OCI-LY1 (cell line): ENCODE measurements around the gene XRCC6.

ENCODE experiments used
- H2AFZ ChIP-seq: fragments of 200-600 bp; sonication (generic), shearing (Covaris generic); 2 replicates; pipeline ENCODE4 v1.6.0; 2014; ENCODE audit warnings: antibody characterized with exemption, mild to moderate bottlenecking, low read length
- H3F3A ChIP-seq: fragments of 200-600 bp; sonication (generic), shearing (Covaris generic); 2 replicates; pipeline ENCODE4 v1.6.0; 2014; ENCODE audit warnings: mild to moderate bottlenecking, antibody characterized with exemption, low read length, moderate library complexity; ENCODE audit not compliant: insufficient read depth
- H3K27ac ChIP-seq: fragments of 200-600 bp; sonication (generic); 2 replicates; pipeline ENCODE4 v1.5.1; 2014; ENCODE audit warnings: low read length, mixed run types, mild to moderate bottlenecking, low read depth; ENCODE audit not compliant: poor library complexity, severe bottlenecking
- H3K27me3 ChIP-seq: fragments of 200-600 bp; sonication (generic); 2 replicates; pipeline ENCODE4 v1.6.0; 2014; ENCODE audit warnings: antibody characterized with exemption, mild to moderate bottlenecking, low read length, moderate library complexity; ENCODE audit not compliant: insufficient read depth
- H3K36me3 ChIP-seq: fragments of 200-600 bp; sonication (generic); 2 replicates; pipeline ENCODE4 v1.6.1; 2014; ENCODE audit warnings: mild to moderate bottlenecking, antibody characterized with exemption, low read length, moderate library complexity, mixed read lengths; ENCODE audit not compliant: insufficient read depth
- H3K4me1 ChIP-seq: fragments of 200-600 bp; sonication (generic); 2 replicates; pipeline ENCODE4 v1.5.1; 2014; ENCODE audit warnings: mild to moderate bottlenecking, low read length, moderate library complexity; ENCODE audit not compliant: insufficient read depth, severe bottlenecking
- H3K4me2 ChIP-seq: fragments of 200-600 bp; sonication (generic), shearing (Covaris generic); 2 replicates; pipeline ENCODE4 v1.6.1; 2014; ENCODE audit warnings: low read length
- H3K4me3 ChIP-seq: fragments of 200-600 bp; sonication (generic); 2 replicates; pipeline ENCODE4 v1.5.1; 2014; ENCODE audit warnings: low read length, low read depth, mild to moderate bottlenecking, mixed read lengths; ENCODE audit not compliant: poor library complexity, severe bottlenecking
- H3K79me2 ChIP-seq: fragments of 200-600 bp; shearing (Covaris generic); 2 replicates; pipeline ENCODE4 v1.6.1; 2016; ENCODE audit warnings: mixed run types, low read length, mixed read lengths; ENCODE audit not compliant: insufficient read depth
- H3K9ac ChIP-seq: fragments of 200-600 bp; sonication (generic), shearing (Covaris generic); 2 replicates; pipeline ENCODE4 v1.6.1; 2014; ENCODE audit warnings: mild to moderate bottlenecking, low read length, mixed read lengths
- H3K9me2 ChIP-seq: fragments of 200-600 bp; sonication (generic), shearing (Covaris generic); 2 replicates; pipeline ENCODE4 v1.6.1; 2014; ENCODE audit warnings: low read depth, mild to moderate bottlenecking, low read length, mixed read lengths
- H3K9me3 ChIP-seq: fragments of 200-600 bp; shearing (Covaris generic); 2 replicates; pipeline ENCODE4 v1.6.1; 2014; ENCODE audit warnings: low read length, mixed read lengths
- H4K20me1 ChIP-seq: fragments of 200-600 bp; sonication (generic), shearing (Covaris generic); 2 replicates; pipeline ENCODE4 v1.6.0; 2016; ENCODE audit warnings: mild to moderate bottlenecking, low read length; ENCODE audit not compliant: insufficient read depth
- EZH2 ChIP-seq: fragments of 200-600 bp; sonication (generic), shearing (Covaris generic); IDR thresholded peaks from 2 replicates; pipeline ENCODE4 v1.8.0; 2017; ENCODE audit warnings: borderline replicate concordance, mixed run types, mild to moderate bottlenecking, antibody characterized with exemption, low read length, moderate library complexity, mixed read lengths
- TF ChIP-seq, protein P1 (sequence below): fragments of 200-600 bp; sonication (generic), shearing (Covaris generic); IDR thresholded peaks from 2 replicates; pipeline ENCODE4 v1.5.1; 2017; ENCODE audit warnings: mild to moderate bottlenecking, antibody characterized with exemption, low read length, moderate library complexity, mixed read lengths

The XRCC6 gene

DNA sequence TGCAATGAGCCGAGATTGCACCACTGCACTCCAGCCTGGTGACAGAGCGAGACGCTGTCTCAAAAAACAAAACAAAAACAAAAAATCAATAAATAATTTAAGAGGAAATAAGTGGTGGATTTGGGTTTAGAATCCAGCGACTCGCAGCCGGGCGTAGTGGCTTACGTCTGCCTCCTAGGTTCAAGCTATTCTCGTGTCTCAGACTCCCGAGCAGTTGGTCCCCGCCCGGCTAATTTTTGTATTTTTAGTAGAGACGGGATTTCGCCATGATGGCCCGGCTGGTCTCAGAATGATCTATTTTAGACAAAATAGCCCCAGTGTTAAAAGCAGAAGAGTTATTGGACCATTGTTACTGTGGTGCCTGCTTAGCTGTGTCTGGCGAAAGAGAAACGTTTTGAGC is 37.8 kb downstream of the XRCC6 start:
- H3K9ac ChIP-seq = no peak overlapping the region
- H3K27me3 ChIP-seq = no peaks in the 10 kb centered on the region
- no peaks in the 10 kb centered on the region for H3K9me3 ChIP-seq
- no peaks in the 10 kb centered on the region for H4K20me1 ChIP-seq
- H3K27ac ChIP-seq = no peak overlapping the region
- TF ChIP-seq, protein P1, sequence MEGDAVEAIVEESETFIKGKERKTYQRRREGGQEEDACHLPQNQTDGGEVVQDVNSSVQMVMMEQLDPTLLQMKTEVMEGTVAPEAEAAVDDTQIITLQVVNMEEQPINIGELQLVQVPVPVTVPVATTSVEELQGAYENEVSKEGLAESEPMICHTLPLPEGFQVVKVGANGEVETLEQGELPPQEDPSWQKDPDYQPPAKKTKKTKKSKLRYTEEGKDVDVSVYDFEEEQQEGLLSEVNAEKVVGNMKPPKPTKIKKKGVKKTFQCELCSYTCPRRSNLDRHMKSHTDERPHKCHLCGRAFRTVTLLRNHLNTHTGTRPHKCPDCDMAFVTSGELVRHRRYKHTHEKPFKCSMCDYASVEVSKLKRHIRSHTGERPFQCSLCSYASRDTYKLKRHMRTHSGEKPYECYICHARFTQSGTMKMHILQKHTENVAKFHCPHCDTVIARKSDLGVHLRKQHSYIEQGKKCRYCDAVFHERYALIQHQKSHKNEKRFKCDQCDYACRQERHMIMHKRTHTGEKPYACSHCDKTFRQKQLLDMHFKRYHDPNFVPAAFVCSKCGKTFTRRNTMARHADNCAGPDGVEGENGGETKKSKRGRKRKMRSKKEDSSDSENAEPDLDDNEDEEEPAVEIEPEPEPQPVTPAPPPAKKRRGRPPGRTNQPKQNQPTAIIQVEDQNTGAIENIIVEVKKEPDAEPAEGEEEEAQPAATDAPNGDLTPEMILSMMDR = no peak
- no peak for TF ChIP-seq EZH2
- H2AFZ ChIP-seq = no peak overlapping the region
- H3K4me2 ChIP-seq = no peak overlapping the region
- H3K9me2 ChIP-seq = no peaks in the 10 kb centered on the region
- no peaks in the 10 kb centered on the region for H3K79me2 ChIP-seq
- H3K4me1 ChIP-seq = no peaks in the 10 kb centered on the region
- peaks cover 97% of the 10 kb centered on the region for H3K36me3 ChIP-seq
- H3F3A ChIP-seq = no peaks in the 10 kb centered on the region
- H3K4me3 ChIP-seq = no peak overlapping the region

DNA sequence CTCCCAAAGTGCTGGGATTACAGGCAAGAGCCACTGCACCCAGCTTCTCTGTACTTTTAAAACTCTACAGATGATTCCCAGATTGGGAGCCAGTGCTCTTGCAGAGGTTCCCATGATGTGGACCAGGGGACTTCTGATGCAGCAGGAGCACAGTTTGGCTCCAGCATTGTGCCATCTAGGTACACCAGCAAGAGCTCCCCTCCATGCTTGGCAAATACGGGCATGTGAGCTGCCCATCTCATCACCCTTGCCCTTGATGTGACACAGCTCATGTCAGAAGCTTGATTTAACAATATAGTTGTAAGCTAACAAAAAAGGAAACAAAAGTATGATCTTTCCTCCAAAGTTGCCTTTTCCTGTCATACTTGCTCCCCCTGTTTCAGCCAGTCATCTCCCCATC is 38.8 kb downstream of the XRCC6 start:
- H3K4me2 ChIP-seq = no peak overlapping the region
- no peaks in the 10 kb centered on the region for H3K79me2 ChIP-seq
- H3F3A ChIP-seq = no peaks in the 10 kb centered on the region
- H3K9ac ChIP-seq = no peak overlapping the region
- peaks cover 97% of the 10 kb centered on the region for H3K36me3 ChIP-seq
- no peak for TF ChIP-seq EZH2
- TF ChIP-seq, protein P1 = no peak
- H3K4me3 ChIP-seq = no peak overlapping the region
- no peaks in the 10 kb centered on the region for H3K27me3 ChIP-seq
- H3K4me1 ChIP-seq = no peaks in the 10 kb centered on the region
- no peaks in the 10 kb centered on the region for H3K9me2 ChIP-seq
- no peak overlapping the region for H3K27ac ChIP-seq
- H3K9me3 ChIP-seq = no peaks in the 10 kb centered on the region
- H2AFZ ChIP-seq = no peak overlapping the region
- no peaks in the 10 kb centered on the region for H4K20me1 ChIP-seq

DNA sequence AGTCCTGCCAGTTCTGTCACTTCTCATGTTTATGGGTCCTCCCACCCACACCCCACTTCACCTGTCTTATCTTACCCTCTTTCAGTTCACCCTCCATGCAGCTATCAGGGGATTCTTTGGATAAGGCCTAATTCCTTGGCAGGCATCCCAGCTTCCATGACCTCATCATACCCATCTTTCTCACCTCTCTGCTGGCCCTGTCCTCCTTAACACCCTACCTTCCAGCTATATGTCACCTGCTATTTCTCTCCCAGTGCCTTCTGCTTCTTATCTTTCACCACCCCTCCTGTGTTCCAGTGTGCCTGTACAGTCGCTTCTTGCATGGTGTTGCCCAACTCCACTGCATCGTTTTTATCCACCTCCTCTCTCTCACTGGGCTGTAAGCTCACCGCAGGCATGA is 39.3 kb downstream of the XRCC6 start:
- TF ChIP-seq, protein P1 = no peak
- no peak for TF ChIP-seq EZH2
- no peaks in the 10 kb centered on the region for H3K27me3 ChIP-seq
- no peaks in the 10 kb centered on the region for H3K9me3 ChIP-seq
- H2AFZ ChIP-seq = no peak overlapping the region
- peaks cover 98% of the 10 kb centered on the region for H3K36me3 ChIP-seq
- no peaks in the 10 kb centered on the region for H4K20me1 ChIP-seq
- no peak overlapping the region for H3K27ac ChIP-seq
- no peak overlapping the region for H3K4me2 ChIP-seq
- H3K79me2 ChIP-seq = no peaks in the 10 kb centered on the region
- H3K4me3 ChIP-seq = no peak overlapping the region
- H3K9me2 ChIP-seq = no peaks in the 10 kb centered on the region
- H3K4me1 ChIP-seq = no peaks in the 10 kb centered on the region
- no peak overlapping the region for H3K9ac ChIP-seq
- no peaks in the 10 kb centered on the region for H3F3A ChIP-seq
